GM18520 (cell line): ENCODE data around the gene DUOX1.

Source experiments
- ATAC-seq: cut with Tn5 transposase; IDR thresholded peaks from one replicate; pipeline ENCODE4 v1.9.1; 2021; ENCODE audit not compliant: unreplicated experiment

Gene DUOX1

GRCh38 chr15:45185903-45186770 lies 56.3 kb downstream of the DUOX1 start:
- no peak for ATAC-seq

GRCh38 chr15:45186771-45187577 lies 57.2 kb downstream of the DUOX1 start:
- no peak for ATAC-seq

- no peak for ATAC-seq
Observed at GRCh38 chr15:45187578-45187893, 57.7 kb downstream of the DUOX1 start.

GRCh38 chr15:45187894-45188830 lies 58.4 kb downstream of the DUOX1 start, which contains the start of gene SHF:
SHF (minus strand) TSS chr15:45187966; CDS start chr15:45187951, 15 bp downstream.
- no peak for ATAC-seq

- ATAC-seq: no peak
Observed at GRCh38 chr15:45197512-45197911, 67.7 kb downstream of the DUOX1 start.

- peak; percentile 53 for ATAC-seq
Observed at GRCh38 chr15:45198337-45199135, 68.7 kb downstream of the DUOX1 start.

- ATAC-seq: peak; percentile 2
Observed at GRCh38 chr15:45199136-45199810, 69.5 kb downstream of the DUOX1 start.

GRCh38 chr15:45200001-45200798 lies 70.4 kb downstream of the DUOX1 start:
- ATAC-seq: peak; percentile 26

- no peak for ATAC-seq
Observed at GRCh38 chr15:45200799-45201556, 71.2 kb downstream of the DUOX1 start.

- no peak for ATAC-seq
Observed at GRCh38 chr15:45201557-45201859, 71.7 kb downstream of the DUOX1 start.

GRCh38 chr15:45201869-45202268 lies 72.1 kb downstream of the DUOX1 start:
- no peak for ATAC-seq

- no peak for ATAC-seq
Observed at GRCh38 chr15:45203182-45203581, 73.4 kb downstream of the DUOX1 start.

- ATAC-seq: no peak
Observed at GRCh38 chr15:45205192-45205591, 75.4 kb downstream of the DUOX1 start.

- no peak for ATAC-seq
Observed at GRCh38 chr15:45212493-45212892, 82.7 kb downstream of the DUOX1 start.
